Mucosa of rectum (tissue), 2 donors: ENCODE measurements around the gene SURF1.

Experiments used
- H3K27ac ChIP-seq, 2 donors: one replicate each; pipeline ENCODE4 v1.7.0; 2013; ENCODE audit warnings: inconsistent platforms in 2 of 2, low read depth in 2 of 2, low read length in 2 of 2
- H3K27me3 ChIP-seq, 2 donors: one replicate each; pipeline ENCODE4 v1.7.0; 2013; ENCODE audit warnings: low read length in 2 of 2; ENCODE audit not compliant: control insufficient read depth in 2 of 2, insufficient read depth in 2 of 2
- H3K36me3 ChIP-seq, 2 donors: one replicate each; pipeline ENCODE4 v1.7.0; 2013; ENCODE audit warnings: low read length in 2 of 2; ENCODE audit not compliant: control insufficient read depth in 2 of 2, insufficient read depth in 2 of 2
- H3K4me1 ChIP-seq, 2 donors: one replicate each; pipeline ENCODE4 v1.7.0; 2013; ENCODE audit warnings: low read length in 2 of 2, mild to moderate bottlenecking in 1 of 2; ENCODE audit not compliant: control insufficient read depth in 2 of 2, insufficient read depth in 2 of 2
- H3K4me3 ChIP-seq, 2 donors: one replicate each; pipeline ENCODE4 v1.7.0; 2013; ENCODE audit warnings: low read length in 2 of 2
- H3K9ac ChIP-seq, 2 donors: one replicate each; pipeline ENCODE4 v1.7.0; 2013; ENCODE audit warnings: low read length in 2 of 2, low read depth in 1 of 2, mild to moderate bottlenecking in 1 of 2
- H3K9me3 ChIP-seq, 2 donors: one replicate each; pipeline ENCODE4 v1.7.0; 2013; ENCODE audit warnings: low read length in 2 of 2; ENCODE audit not compliant: control insufficient read depth in 2 of 2
- donor health status: healthy.
- donor health status: Normal muscosa, but diverticular disease.

Gene SURF1, protein sequence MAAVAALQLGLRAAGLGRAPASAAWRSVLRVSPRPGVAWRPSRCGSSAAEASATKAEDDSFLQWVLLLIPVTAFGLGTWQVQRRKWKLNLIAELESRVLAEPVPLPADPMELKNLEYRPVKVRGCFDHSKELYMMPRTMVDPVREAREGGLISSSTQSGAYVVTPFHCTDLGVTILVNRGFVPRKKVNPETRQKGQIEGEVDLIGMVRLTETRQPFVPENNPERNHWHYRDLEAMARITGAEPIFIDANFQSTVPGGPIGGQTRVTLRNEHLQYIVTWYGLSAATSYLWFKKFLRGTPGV

DNA sequence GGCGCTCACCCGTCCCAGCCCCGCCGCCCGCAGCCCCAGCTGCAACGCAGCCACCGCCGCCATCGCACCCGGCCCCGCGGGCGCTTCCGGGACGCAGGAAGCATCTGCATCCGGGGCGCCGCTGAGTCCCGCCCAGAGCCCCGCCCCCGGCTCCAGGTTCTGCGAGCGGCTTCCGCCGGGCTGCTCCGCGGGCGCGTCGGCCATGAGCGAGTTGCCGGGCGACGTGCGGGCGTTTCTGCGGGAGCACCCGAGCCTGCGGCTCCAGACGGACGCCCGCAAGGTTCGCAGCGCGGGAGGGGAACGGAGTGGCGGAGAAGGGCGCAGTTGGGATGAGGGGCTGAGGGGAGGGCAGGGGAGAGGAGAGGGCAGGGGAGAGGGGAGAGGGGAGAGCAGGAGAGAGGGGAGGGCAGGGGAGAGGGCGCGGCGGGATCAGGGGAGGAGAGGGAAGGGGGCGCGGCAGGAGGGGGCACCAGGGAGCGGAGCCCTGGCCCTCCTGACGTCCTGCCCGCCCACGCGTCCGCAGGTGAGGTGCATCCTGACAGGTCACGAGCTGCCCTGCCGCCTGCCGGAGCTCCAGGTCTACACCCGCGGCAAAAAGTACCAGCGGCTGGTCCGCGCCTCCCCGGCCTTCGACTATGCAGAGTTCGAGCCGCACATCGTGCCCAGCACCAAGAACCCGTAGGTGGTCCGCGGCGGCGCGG is at the start of gene SURF1, which contains the start of gene SURF2:
TSS of gene SURF1 (minus strand) at position 97 of the 701 bp plus-strand sequence. CDS start at position 63, 34 bp downstream.
TSS of gene SURF2 (plus strand) at position 160 of the 701 bp plus-strand sequence. CDS start at position 203, 43 bp downstream.
- H3K4me1 ChIP-seq: peaks cover 20 to 25% of the 10 kb centered on the region in 2 donors
- H3K27ac ChIP-seq: peak within 1 kb of the TSS; percentile 7 to 63
- no peaks in the 10 kb centered on the region for H3K27me3 ChIP-seq
- H3K36me3 ChIP-seq: peaks cover 37 to 45% of the 10 kb centered on the region in 2 donors
- H3K4me3 ChIP-seq: peak within 1 kb of the TSS; percentile 79 to 88
- H3K9ac ChIP-seq: peak within 1 kb of the TSS; percentile 67 to 83
- no peaks in the 10 kb centered on the region for H3K9me3 ChIP-seq

DNA sequence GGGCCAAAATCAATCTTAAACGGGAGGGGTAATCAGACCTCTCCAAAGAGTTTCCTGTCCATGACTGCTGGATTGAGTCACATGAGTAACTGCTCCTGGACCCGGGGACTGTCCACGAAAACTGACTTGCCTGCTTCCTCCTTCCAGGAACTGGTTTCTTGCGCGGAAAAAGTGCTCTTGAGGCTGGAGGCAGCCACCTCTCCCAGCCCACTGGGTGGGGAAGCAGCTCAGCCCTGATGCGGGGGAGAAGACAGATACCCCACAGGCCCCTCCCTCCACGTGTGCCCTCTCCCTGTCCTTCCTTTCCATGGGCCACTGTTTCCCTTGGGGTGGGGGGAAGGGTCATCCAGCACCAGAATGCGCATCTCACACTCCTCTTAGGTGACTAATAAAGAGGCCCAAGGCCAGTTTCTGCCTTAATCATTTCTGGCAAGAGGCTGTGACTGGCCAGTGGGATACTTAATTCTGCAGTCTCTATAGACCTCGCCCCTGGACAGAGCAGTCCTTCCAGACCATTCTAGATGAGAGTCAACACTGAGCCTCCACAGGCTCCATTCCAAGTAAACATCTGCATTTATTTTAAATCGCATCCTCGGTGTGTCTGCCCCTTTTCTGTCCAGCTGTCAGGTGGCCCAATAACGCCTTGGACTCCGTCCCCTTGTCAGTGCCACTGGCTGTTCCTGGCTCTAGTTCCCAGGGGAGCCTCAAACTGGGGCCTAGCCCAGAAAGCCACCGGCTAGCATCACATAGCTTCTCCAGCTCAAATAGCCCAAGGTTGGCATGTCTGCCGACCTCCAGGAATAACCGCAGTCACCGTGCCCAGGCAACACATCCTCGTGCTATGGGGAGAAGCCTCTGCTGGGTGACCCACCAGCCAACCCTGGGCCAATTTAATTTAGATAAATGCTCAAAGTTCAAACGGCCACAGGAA is 49.5 kb upstream of the SURF1 start:
- no peaks in the 10 kb centered on the region for H3K9me3 ChIP-seq
- H3K4me1 ChIP-seq: no peaks in the 10 kb centered on the region
- peaks cover 39 to 49% of the 10 kb centered on the region in 2 donors for H3K36me3 ChIP-seq
- no peak overlapping the region for H3K4me3 ChIP-seq
- H3K27ac ChIP-seq: no peak overlapping the region
- no peaks in the 10 kb centered on the region for H3K27me3 ChIP-seq
- no peak overlapping the region for H3K9ac ChIP-seq

DNA sequence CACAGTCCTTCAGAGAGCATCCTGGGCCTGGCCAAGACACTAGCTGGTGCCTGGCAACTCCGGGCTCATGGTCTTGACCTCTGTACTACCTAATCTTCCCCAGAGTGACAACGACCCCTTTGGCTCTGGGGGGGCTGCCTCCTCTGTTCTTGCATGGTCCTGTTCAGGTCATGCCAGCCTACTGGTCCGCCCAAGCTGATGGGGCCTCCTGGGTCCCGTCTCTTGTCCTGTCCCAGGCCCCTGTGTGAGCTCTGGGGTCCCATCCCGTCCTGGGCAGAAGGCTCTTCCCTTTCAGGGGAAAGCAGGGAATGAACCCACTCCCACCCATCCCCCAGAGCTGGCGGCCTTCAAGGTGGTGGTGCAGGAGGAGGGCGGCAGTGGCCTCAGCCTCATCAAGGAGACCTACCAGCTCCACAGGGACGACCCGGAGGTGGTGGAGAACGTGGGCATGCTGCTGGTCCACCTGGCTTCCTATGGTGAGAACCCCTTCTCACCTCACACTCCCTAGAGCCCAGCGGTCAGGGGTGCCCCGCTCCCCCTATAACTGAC is 48.2 kb upstream of the SURF1 start:
- no peak overlapping the region for H3K9ac ChIP-seq
- no peak overlapping the region for H3K4me3 ChIP-seq
- H3K36me3 ChIP-seq: peaks cover 27 to 37% of the 10 kb centered on the region in 2 donors
- H3K9me3 ChIP-seq: no peaks in the 10 kb centered on the region
- H3K27me3 ChIP-seq: no peaks in the 10 kb centered on the region
- H3K4me1 ChIP-seq: no peaks in the 10 kb centered on the region
- H3K27ac ChIP-seq: no peak overlapping the region

DNA sequence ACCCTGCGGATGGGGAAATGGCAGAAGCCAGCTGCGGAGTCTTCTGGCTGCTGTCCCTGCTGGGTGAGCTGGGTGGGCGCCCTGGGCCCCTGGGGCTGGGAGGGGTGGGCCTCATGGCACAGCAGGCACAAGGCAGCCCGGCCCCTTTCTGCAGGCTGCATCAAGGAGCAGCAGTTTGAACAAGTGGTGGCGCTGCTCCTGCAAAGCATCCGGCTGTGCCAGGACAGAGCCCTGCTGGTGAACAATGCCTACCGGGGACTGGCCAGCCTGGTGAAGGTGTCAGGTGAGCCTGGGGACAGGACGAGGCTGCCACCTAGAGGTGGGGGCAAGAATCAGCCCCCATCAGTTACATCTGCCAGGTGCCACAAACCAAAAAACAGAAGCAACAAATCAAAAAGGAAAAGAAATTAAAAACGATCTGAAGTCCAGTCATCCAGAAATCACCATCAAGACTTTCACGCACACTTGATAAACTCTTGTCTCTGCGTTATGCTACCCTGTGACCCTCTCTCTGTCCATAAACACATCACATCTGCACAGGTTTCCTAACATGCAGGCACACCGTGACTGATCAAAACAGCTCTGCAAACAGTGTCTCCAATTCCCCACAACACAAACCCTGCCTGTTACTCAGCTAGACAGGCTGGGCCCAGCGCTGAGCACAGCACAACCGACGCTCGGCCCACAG is 47.6 kb upstream of the SURF1 start:
- Histone ChIP-seq H3K27ac (no peak overlapping the region), H3K9me3 (no peaks in the 10 kb centered on the region), H3K4me3 (no peak overlapping the region), H3K9ac (no peak overlapping the region), H3K36me3 (peaks cover 24 to 37% of the 10 kb centered on the region in 2 donors), H3K4me1 (no peaks in the 10 kb centered on the region), H3K27me3 (no peaks in the 10 kb centered on the region)

DNA sequence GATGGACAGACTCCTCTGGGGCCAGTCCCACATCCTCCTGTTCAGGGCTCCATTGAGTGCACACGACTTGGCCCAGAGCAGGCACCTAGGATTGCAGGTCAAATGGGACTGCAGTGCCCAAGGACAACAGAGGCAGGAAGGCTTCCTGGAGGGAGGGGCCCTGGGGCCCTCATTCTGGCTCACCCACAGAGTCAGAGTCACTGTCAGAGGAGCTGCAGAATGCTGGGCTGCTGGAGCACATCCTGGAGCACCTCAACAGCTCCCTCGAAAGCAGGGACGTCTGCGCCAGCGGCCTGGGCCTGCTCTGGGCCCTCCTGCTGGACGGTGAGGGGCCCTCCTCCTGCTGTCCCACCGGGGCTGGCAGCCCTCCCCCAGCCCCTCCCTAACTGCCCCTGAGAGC is 46.4 kb upstream of the SURF1 start:
- Histone ChIP-seq H3K27ac (no peak overlapping the region), H3K4me1 (no peaks in the 10 kb centered on the region)

DNA sequence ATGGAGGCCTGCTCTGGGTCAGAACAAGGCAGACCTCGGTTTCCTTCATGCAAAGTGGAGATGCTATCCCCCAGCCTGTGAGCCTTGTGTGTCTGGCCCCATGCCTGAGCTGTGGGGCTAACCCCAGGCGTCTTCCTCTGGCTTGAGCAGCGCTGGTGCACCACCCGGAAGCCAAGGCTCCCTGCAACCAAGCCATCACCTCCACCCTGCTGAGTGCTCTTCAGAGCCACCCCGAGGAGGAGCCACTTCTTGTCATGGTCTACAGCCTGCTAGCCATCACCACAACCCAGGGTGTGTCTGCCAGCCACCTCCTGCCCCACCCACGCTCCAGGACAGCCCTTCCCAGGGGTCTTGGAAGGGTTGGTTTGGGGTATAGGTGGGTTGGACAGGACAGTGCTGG is 45.3 kb upstream of the SURF1 start:
- Histone ChIP-seq H3K36me3 (peaks cover 11 to 17% of the 10 kb centered on the region in 2 donors), H3K9ac (no peak overlapping the region), H3K4me1 (no peaks in the 10 kb centered on the region), H3K27me3 (peaks cover 5 to 8% of the 10 kb centered on the region in 2 donors), H3K4me3 (no peak overlapping the region), H3K9me3 (no peaks in the 10 kb centered on the region), H3K27ac (no peak overlapping the region)

More for the DNA sequence above, 46.4 kb upstream of the SURF1 start:
- Histone ChIP-seq H3K9ac (no peak overlapping the region), H3K27me3 (no peaks in the 10 kb centered on the region), H3K4me3 (no peak overlapping the region), H3K9me3 (no peaks in the 10 kb centered on the region), H3K36me3 (peaks cover 17 to 27% of the 10 kb centered on the region in 2 donors)

DNA sequence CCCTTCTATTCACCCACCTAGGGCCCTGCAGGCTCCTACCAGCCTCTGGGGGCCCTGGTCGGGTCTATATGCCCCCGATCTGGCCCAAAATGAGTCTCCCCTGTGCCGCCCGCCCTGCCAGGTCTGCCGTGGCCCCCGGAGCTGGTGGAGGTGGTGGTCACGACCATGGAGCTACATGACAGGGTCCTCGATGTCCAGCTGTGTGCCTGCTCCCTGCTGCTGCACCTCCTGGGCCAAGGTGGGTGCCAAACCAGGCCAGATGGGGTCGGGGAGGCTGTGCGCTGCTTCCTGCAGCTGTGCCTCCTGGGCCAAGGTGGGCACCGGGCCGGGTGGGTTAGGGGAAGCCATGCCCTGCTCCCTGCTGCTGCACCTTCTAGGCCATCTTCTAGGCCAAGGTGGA is 44.0 kb upstream of the SURF1 start:
- H3K9me3 ChIP-seq: no peaks in the 10 kb centered on the region
- H3K27ac ChIP-seq: no peak overlapping the region
- H3K36me3 ChIP-seq: peaks cover 1 to 6% of the 10 kb centered on the region in 2 donors
- no peak overlapping the region for H3K9ac ChIP-seq
- peaks cover 5 to 8% of the 10 kb centered on the region in 2 donors for H3K27me3 ChIP-seq
- no peak overlapping the region for H3K4me3 ChIP-seq
- no peaks in the 10 kb centered on the region for H3K4me1 ChIP-seq

DNA sequence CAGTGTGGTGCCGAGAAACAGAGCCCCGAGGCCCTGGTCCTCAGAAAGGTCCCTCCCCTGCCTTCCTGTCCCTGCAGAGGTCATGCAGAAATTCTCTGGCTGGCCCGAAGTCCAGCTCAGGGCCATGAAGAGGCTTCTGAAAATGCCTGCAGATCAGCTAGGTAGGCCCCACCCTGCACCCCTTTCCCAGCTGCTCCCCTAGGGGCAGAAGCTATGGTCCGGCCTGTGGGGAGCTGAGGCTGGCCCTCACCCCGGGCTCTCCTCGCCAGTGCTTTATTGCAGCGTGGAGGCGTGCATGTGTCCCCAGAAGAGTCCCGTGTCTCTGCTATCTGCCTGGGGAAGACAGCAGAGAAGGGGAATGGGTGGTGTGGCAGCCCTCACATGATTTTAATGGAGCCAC is 41.6 kb upstream of the SURF1 start:
- Histone ChIP-seq H3K27me3 (peaks cover 5 to 13% of the 10 kb centered on the region in 2 donors), H3K9ac (no peak overlapping the region), H3K9me3 (no peaks in the 10 kb centered on the region), H3K4me3 (no peak overlapping the region), H3K4me1 (no peaks in the 10 kb centered on the region), H3K36me3 (no peaks in the 10 kb centered on the region), H3K27ac (no peak overlapping the region)

DNA sequence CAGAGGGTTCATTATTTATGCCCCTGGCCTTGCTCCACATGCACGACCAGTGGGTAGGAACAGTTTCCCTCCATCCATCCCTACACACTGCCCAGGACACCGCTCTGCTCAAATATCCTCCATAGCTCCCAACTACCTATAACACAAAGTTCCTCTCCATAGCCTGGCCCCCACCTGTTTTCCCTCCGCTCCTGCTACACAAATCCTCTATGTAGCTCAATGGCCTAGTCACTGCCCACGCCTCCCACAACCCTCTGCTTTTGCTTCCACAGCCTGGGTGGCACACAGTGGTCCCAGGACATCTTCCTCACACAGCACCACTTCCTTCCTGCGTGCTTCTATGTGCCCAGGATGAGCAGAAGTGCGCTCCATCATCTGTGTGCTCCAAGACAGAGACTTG is 41.1 kb upstream of the SURF1 start:
- peaks cover 5 to 13% of the 10 kb centered on the region in 2 donors for H3K27me3 ChIP-seq
- H3K36me3 ChIP-seq: no peaks in the 10 kb centered on the region
- no peak overlapping the region for H3K4me3 ChIP-seq
- no peak overlapping the region for H3K9ac ChIP-seq
- no peak overlapping the region for H3K27ac ChIP-seq
- no peaks in the 10 kb centered on the region for H3K9me3 ChIP-seq
- H3K4me1 ChIP-seq: no peaks in the 10 kb centered on the region
